Lower leg skin (tissue), 4 donors: ENCODE measurements around the gene ZNF765. TPM values are rescaled to one million over a fixed set of nuclear protein-coding genes. Genes with fewer than 3 reads are reported as not detected.
"Not testable (repeated sequence)": the region's sequence is repeated elsewhere in the genome, so short reads cannot be mapped to it uniquely, and the experiment has no call there.

Experiments used
- DNase-seq, 2 donors: peaks; one replicate each; pipeline ENCODE4 v3.0.0-alpha.2; 2019; ENCODE audit warnings: low spot score in 2 of 2
- H3K4me3 ChIP-seq: fragments of 200-600 bp; sonication (generic); 2 replicates; pipeline ENCODE4 v1.5.1; 2017; ENCODE audit warnings: mild to moderate bottlenecking, low read depth; ENCODE audit not compliant: poor library complexity, severe bottlenecking
- CTCF ChIP-seq, 3 donors: fragments of 450-650 bp; IDR thresholded peaks; one replicate each; pipeline ENCODE4 v1.5.1; 2016; ENCODE audit warnings: antibody characterized with exemption in 3 of 3, mild to moderate bottlenecking in 3 of 3, moderate library complexity in 2 of 3
- POLR2A ChIP-seq, 2 donors: fragments of 450-650 bp; IDR thresholded peaks; one replicate each; pipeline ENCODE4 v1.6.1; 2016 to 2017; ENCODE audit warnings: antibody characterized with exemption in 2 of 2, mild to moderate bottlenecking in 1 of 2, moderate library complexity in 1 of 2
- WGBS, 2 donors: methylation state at CpG; one replicate each; pipeline ENCODE4 v1.1.5; 2018; 5-methylcytosine and 5-hydroxymethylcytosine counted together
- intact Hi-C: fragments of 100-400 bp; cut with DNase I; formaldehyde crosslinking; loops from one replicate; pipeline ENCODE4 v1.15.0; 2023; ENCODE audit warnings: low total_unique reads
- total RNA-seq, 4 donors: library from RNA; depleted of rRNA; stranded (reverse); fragments of >200 nt; gene quantifications; one replicate each; pipeline ENCODE4 v1.1.0, GENCODE V29; 2016

Gene ZNF765
- total RNA-seq, 4 donors from 2014 or later = 8.3 to 11.6 (median 9.1) TPM

GRCh38 chr19:53409505-53410204 lies 14.7 kb downstream of the ZNF765 start:
- TF ChIP-seq CTCF (IDR thresholded peaks at IDR 0.05) (no peak), POLR2A (IDR thresholded peaks at IDR 0.05) (no peak)
- intact Hi-C loops = no loop called here
- 81 to 86% methylated on average over 7 of the region's 7 CpGs for WGBS, 2 donors
- no peak for DNase-seq
- no peak overlapping the region for H3K4me3 ChIP-seq

GRCh38 chr19:53420520-53421315 lies 25.8 kb downstream of the ZNF765 start:
- DNase-seq, intact Hi-C loops, H3K4me3 ChIP-seq: not testable (repeated sequence)
- 68 to 74% methylated on average over 11 of the region's 11 CpGs for WGBS, 2 donors

- DNase-seq = no peak
- WGBS, 2 donors = 84% methylated on average over 5 of the region's 5 CpGs
- intact Hi-C loops = no loop called here
- no peak overlapping the region for H3K4me3 ChIP-seq
- no peak for TF ChIP-seq POLR2A (IDR thresholded peaks at IDR 0.05)
- no peak for TF ChIP-seq CTCF (IDR thresholded peaks at IDR 0.05)
These were observed 27.6 kb downstream of the ZNF765 start for GRCh38 chr19:53422551-53422950.

- DNase-seq, H3K4me3 ChIP-seq, intact Hi-C loops: not testable (repeated sequence)
- WGBS, 2 donors = 17% methylated on average over 4 of the region's 13 CpGs; no CpG with 5 or more reads in 1 of the 2 donors
These were observed 28.1 kb downstream of the ZNF765 start for GRCh38 chr19:53423074-53423473.

GRCh38 chr19:53423680-53424079 lies 28.7 kb downstream of the ZNF765 start:
- WGBS, 2 donors = 42 to 49% methylated on average over 8 of the region's 8 CpGs
- intact Hi-C loops, DNase-seq, H3K4me3 ChIP-seq: not testable (repeated sequence)

- 23 to 28% methylated on average over 9 of the region's 9 CpGs for WGBS, 2 donors
- no peak overlapping the region for H3K4me3 ChIP-seq
- peak; percentile 59 to 92 for DNase-seq
- TF ChIP-seq POLR2A (IDR thresholded peaks at IDR 0.05) (no peak), CTCF (IDR thresholded peaks at IDR 0.05) (no peak)
- intact Hi-C loops = no loop called here
These were observed 30.1 kb downstream of the ZNF765 start for GRCh38 chr19:53424968-53425597.

- H3K4me3 ChIP-seq = peak within 1 kb of the TSS; percentile 58
- TF ChIP-seq CTCF (IDR thresholded peaks at IDR 0.05) (no peak), POLR2A (IDR thresholded peaks at IDR 0.05) (no peak)
- WGBS, 2 donors = 0 to 2% methylated on average over 22 to 34 of the region's 46 CpGs
- peak; percentile 93 to 99 for DNase-seq
- intact Hi-C loops = no loop called here
These were observed 36.6 kb downstream of the ZNF765 start, which contains the start of gene ZNF761 for GRCh38 chr19:53431399-53432087. Gene ZNF761 (plus strand): TSS chr19:53431984. CDS start chr19:53447269, 15,285 bp downstream.
